ENCODE measurements around the gene TECTB. TPM values are rescaled to one million over a fixed set of nuclear protein-coding genes. Genes with fewer than 3 reads are reported as not detected.
A peak's percentile ranks its signal among the peaks of the same experiment; 100 is the strongest.

The TECTB gene
- total RNA-seq, 1 donor from 2014 or later, result not detected

- DNase-seq (ENCODE audit: low read depth), result no peak
- TF ChIP-seq CTCF (conservative IDR thresholded peaks at IDR 0.05; ENCODE audit: low read depth, low read length), result peak; percentile 90
- H3K4me3 ChIP-seq (ENCODE audit: low read depth, low read length), result no peak overlapping the region
Observed at GRCh38 chr10:112314822-112315474, 31.7 kb downstream of the TECTB start.

- TF ChIP-seq CTCF (conservative IDR thresholded peaks at IDR 0.05; ENCODE audit: low read depth, low read length), result no peak
- no peak for DNase-seq (ENCODE audit: low read depth)
Observed at GRCh38 chr10:112327678-112328077, 44.5 kb downstream of the TECTB start.

GRCh38 chr10:112330162-112330561, 47.0 kb downstream of the TECTB start:
- no peak for DNase-seq (ENCODE audit: low read depth)
- TF ChIP-seq CTCF (conservative IDR thresholded peaks at IDR 0.05; ENCODE audit: low read depth, low read length), result no peak
- H3K4me3 ChIP-seq (ENCODE audit: low read depth, low read length), result no peak overlapping the region

More at GRCh38 chr10:112327678-112328077, 44.5 kb downstream of the TECTB start:
- no peak overlapping the region for H3K4me3 ChIP-seq (ENCODE audit: low read depth, low read length)

GRCh38 chr10:112330607-112331160, 47.5 kb downstream of the TECTB start:
- TF ChIP-seq CTCF (conservative IDR thresholded peaks at IDR 0.05; ENCODE audit: low read depth, low read length), result no peak
- H3K4me3 ChIP-seq (ENCODE audit: low read depth, low read length), result no peak overlapping the region
- no peak for DNase-seq (ENCODE audit: low read depth)

- no peak overlapping the region for H3K4me3 ChIP-seq (ENCODE audit: low read depth, low read length)
- no peak for TF ChIP-seq CTCF (conservative IDR thresholded peaks at IDR 0.05; ENCODE audit: low read depth, low read length)
- DNase-seq (ENCODE audit: low read depth), result no peak
Observed at GRCh38 chr10:112332022-112332421, 48.8 kb downstream of the TECTB start.

- no peak for DNase-seq (ENCODE audit: low read depth)
- H3K4me3 ChIP-seq (ENCODE audit: low read depth, low read length), result no peak overlapping the region
- no peak for TF ChIP-seq CTCF (conservative IDR thresholded peaks at IDR 0.05; ENCODE audit: low read depth, low read length)
Observed at GRCh38 chr10:112332509-112333228, 49.5 kb downstream of the TECTB start.
